Heart left ventricle (tissue), 16 donors: Measurements from ENCODE around the gene RIMS1. TPM values are rescaled to one million over a fixed set of nuclear protein-coding genes. Genes with fewer than 3 reads are reported as not detected.

Experiments
- ATAC-seq, 4 donors: fragments of 200-7000 bp; cut with Tn5 transposase; one replicate each; pipeline ENCODE4 v1.9.1; 2020 to 2022; ENCODE audit warnings: moderate library complexity in 4 of 4, mild to moderate bottlenecking in 3 of 4, moderate number of reproducible peaks in 1 of 4
- DNase-seq, 5 donors: peaks; one replicate each; pipeline ENCODE4 v3.0.0-alpha.2; 2020
- H3K27ac ChIP-seq, 12 donors: fragments of 200-600 bp; sonication (generic) in 4 of 12; one replicate each; pipeline versions ENCODE4 v1.5.0 to v1.8.0; 2016 to 2022; ENCODE audit warnings: mild to moderate bottlenecking in 2 of 12
- H3K27me3 ChIP-seq, 9 donors: fragments of 200-600 bp; sonication (generic) in 2 of 9; one replicate each; pipeline versions ENCODE4 v1.5.1 to v1.8.0; 2016 to 2022; ENCODE audit warnings: mild to moderate bottlenecking in 3 of 9
- H3K36me3 ChIP-seq, 9 donors: fragments of 200-600 bp; sonication (generic) in 2 of 9; one replicate each; pipeline versions ENCODE4 v1.5.0 to v1.8.0; 2018 to 2022; ENCODE audit warnings: mild to moderate bottlenecking in 2 of 9
- H3K4me1 ChIP-seq, 12 donors: fragments of 200-600 bp; sonication (generic) in 4 of 12; one replicate each; pipeline versions ENCODE4 v1.5.0 to v1.8.0; 2016 to 2022; ENCODE audit warnings: mild to moderate bottlenecking in 3 of 12
- H3K4me3 ChIP-seq, 12 donors: fragments of 200-600 bp; sonication (generic) in 4 of 12; one replicate each; pipeline versions ENCODE4 v1.5.0 to v1.8.0; 2017 to 2022; ENCODE audit warnings: mild to moderate bottlenecking in 9 of 12, moderate library complexity in 4 of 12
- H3K9me3 ChIP-seq, 12 donors: fragments of 200-600 bp; sonication (generic) in 4 of 12; one replicate each; pipeline versions ENCODE4 v1.5.0 to v1.8.0; 2016 to 2022; ENCODE audit warnings: mild to moderate bottlenecking in 1 of 12
- CTCF ChIP-seq, 12 donors: fragments of 200-600 bp; sonication (generic) in 4 of 12; IDR thresholded peaks; one replicate each; pipeline versions ENCODE4 v1.5.0 to v1.8.0; 2018 to 2022; ENCODE audit warnings: antibody characterized with exemption in 12 of 12, mild to moderate bottlenecking in 5 of 12
- POLR2A ChIP-seq, 2 donors: fragments of 450-650 bp; IDR thresholded peaks; one replicate each; pipeline ENCODE4 v1.6.1; 2017; ENCODE audit warnings: antibody characterized with exemption in 2 of 2, mild to moderate bottlenecking in 2 of 2, moderate library complexity in 2 of 2
- WGBS, 4 donors: extraction: QIAGEN DNeasy Blood & Tissue Kit in 2 of 4; methylation state at CpG; one replicate each; pipeline versions ENCODE4 v1.1.5 to v1.1.7; 2013 to 2018; 5-methylcytosine and 5-hydroxymethylcytosine counted together
- intact Hi-C, 10 donors: fragments of 100-400 bp; cut with DNase I; formaldehyde crosslinking; loops; one replicate each; pipeline versions ENCODE4 v1.11.1 to v1.14.2; 2022
- polyA plus RNA-seq, 2 donors: library from polyadenylated mRNA; stranded (reverse); fragments of 200-250 nt; gene quantifications; one replicate each; pipeline ENCODE4 v1.2.3, GENCODE V29; 2013
- total RNA-seq, 9 donors: library from RNA; depleted of rRNA in 2 of 9; stranded (reverse); fragments of >200 nt in 2 of 9; fragmentation: NEBNext Ultra II Directional in 3 of 9; extraction: Animal tissue kit (Norgen Biotek cat#: 25700) in 3 of 9; gene quantifications; one replicate each; pipeline versions ENCODE4 v1.1.0 to v1.2.4, GENCODE V29; 2016 to 2023
- donor health status: ischemic (EF 13 %, LVEDD 7.1; RV severe dilation, severe dysfunction).
- donor health status: healthy with polysubstance abuse.
- donor health status: DM: no; HTN: yes; CAD: no.
- donor health status: DM: no; HTN: no; CAD: no.
- donor health status: ischemic (EF 25% LVEDD 6.9; RV normal size, moderate dysfunction).
- donor health status: ischemic (EF 25% LVEDD 5.7; RV mildly dilated, moderate dysfunction).
- donor health status: healthy.
- donor health status: DM: yes; HTN: yes; CAD: no.
- donor health status: ischemic (EF 35%, LVEDD 5.7; RV mildly dilated, moderate dysfunction).
- donor health status: nonischemic (EF 11% LVEDD 7.7; RV severe dilation, severe dysfunction).
- donor health status: DM: yes; HTN: yes; CAD: no.
- donor health status: PGD.
- donor health status: ischemic (EF 29% LVEDD 5.4; RV normal size, mild dysfunction).
- donor health status: nonischemic (EF 23%, LVEDD 6.1; RV moderate dilation, normal function).

The RIMS1 gene
- total and polyA plus RNA-seq, 11 donors = 0.11 to 3.2 (median 1.1) TPM; not detected in 4

- H3K36me3 ChIP-seq = no peaks in the 10 kb centered on the region
- WGBS, 4 donors = 54 to 74% (median 67%) methylated on average over 3 of the region's 3 CpGs
- H3K9me3 ChIP-seq = no peaks in the 10 kb centered on the region
- no peak overlapping the region for H3K4me3 ChIP-seq
- TF ChIP-seq POLR2A (IDR thresholded peaks at IDR 0.05) = no peak
- H3K4me1 ChIP-seq = no peaks in the 10 kb centered on the region
- ATAC-seq (no peak), DNase-seq (no peak)
- intact Hi-C loops = no loop called here
- no peaks in the 10 kb centered on the region for H3K27me3 ChIP-seq
- H3K27ac ChIP-seq = no peak overlapping the region
Measured at GRCh38 chr6:72212686-72213085, 326.3 kb downstream of the RIMS1 start.

DNA sequence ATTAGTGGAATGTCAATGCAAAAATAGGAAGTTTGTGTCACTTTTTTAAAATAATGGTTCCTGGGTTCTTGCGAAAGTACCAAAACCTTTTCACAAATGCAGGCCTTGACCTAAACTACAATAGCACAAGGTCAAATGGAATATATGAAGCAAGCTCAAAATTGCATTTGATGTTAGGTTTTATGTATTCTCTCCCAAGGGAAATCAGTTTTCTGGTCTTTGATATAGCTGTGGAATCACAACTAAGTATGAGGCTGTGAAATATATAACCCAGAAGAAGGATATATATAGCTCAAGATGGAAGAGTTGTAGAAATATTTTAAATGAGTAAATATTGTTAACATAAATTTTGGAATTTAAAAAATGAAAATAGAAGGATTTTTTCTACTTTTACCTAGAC is 327.3 kb downstream of the RIMS1 start:
- WGBS, 4 donors = 94 to 96% (median 95%) methylated on average over 1 of the region's 1 CpG
- Histone ChIP-seq H3K27ac (no peak overlapping the region), H3K36me3 (no peaks in the 10 kb centered on the region), H3K27me3 (no peaks in the 10 kb centered on the region), H3K4me1 (no peaks in the 10 kb centered on the region), H3K9me3 (no peaks in the 10 kb centered on the region), H3K4me3 (no peak overlapping the region)
- DNase-seq = no peak
- no peak for TF ChIP-seq CTCF (IDR thresholded peaks at IDR 0.05)
- no peak for TF ChIP-seq POLR2A (IDR thresholded peaks at IDR 0.05)
- intact Hi-C loops = no loop called here
- no peak for ATAC-seq

DNA sequence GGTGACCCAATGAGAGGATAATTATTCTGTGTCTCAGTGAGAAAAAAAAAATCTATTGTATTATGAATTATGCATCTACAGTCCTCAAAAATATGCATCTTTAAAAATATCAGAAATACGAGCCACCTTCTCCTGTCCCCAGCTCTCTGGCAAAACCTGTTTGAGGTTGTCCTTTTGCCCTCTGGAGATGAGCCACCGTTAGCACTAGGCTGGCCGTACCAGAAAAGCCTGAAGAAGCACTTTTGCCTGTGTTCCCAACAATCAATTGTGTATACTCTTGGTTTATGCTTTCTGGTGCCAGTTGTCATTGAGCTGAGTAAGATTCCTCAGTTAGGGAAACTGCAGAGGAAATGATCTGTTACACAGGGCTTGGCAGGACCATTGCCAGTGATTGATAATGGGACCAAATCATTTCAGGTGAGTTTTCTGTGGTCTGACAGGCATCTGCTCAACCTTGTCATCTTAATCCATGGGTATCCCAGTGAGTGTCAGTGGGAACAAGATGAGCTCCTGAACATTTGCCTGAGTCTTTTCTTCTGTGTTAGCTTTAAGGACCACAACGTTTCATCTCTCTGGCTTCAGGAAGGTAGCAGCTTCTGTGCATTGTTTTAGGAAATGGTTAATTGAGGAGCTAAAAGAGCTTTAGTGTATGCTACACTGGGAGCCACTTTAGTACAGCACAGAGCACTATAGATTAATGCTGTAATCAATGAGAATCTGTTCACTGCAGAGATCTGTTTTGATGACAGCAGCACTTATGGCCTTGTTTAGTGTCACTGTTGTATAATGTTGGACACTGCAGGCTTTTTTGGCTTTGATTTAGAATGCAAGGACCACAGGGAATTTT is 330.1 kb downstream of the RIMS1 start:
- intact Hi-C loops = no loop called here
- Histone ChIP-seq H3K27ac (no peak overlapping the region), H3K36me3 (no peaks in the 10 kb centered on the region), H3K4me1 (no peaks in the 10 kb centered on the region), H3K27me3 (no peaks in the 10 kb centered on the region), H3K9me3 (no peaks in the 10 kb centered on the region), H3K4me3 (no peak overlapping the region)
- no peak for ATAC-seq
- no peak for TF ChIP-seq CTCF (IDR thresholded peaks at IDR 0.05)
- no peak for TF ChIP-seq POLR2A (IDR thresholded peaks at IDR 0.05)
- WGBS, 4 donors = 43 to 55% (median 48%) methylated on average over 4 of the region's 4 CpGs
- no peak for DNase-seq

DNA sequence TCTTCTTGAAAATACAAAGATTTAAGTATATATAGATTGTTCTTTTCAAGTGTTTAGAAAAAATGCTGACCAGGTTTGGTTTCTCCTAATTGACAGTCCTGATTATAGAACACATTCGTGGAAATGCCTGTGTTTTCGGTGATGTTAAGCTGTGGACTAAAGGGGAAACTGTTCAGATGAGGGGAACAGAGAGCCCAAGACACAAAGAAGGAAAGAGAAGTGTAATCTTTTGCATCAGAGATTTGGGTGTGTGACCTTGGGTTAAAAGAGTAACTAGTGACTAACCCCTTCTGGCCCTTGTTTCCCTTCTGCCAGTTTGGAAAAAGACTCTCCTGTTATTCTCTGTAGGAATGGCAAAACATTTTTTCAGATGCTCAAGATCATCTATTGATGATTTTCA is 331.3 kb downstream of the RIMS1 start:
- ATAC-seq (no peak), DNase-seq (no peak)
- Histone ChIP-seq H3K9me3 (no peaks in the 10 kb centered on the region), H3K4me1 (no peaks in the 10 kb centered on the region), H3K27me3 (no peaks in the 10 kb centered on the region), H3K27ac (no peak overlapping the region), H3K4me3 (no peak overlapping the region), H3K36me3 (no peaks in the 10 kb centered on the region)
- intact Hi-C loops = no loop called here
- TF ChIP-seq CTCF (IDR thresholded peaks at IDR 0.05) (no peak), POLR2A (IDR thresholded peaks at IDR 0.05) (no peak)
- 84 to 87% (median 86%) methylated on average over 2 of the region's 2 CpGs for WGBS, 4 donors
